Suppressor macrophage treated with lipopolysaccharide for 1 hour (primary cell): ENCODE data around the gene ZC2HC1C.
"Not testable (repeated sequence)": the region's sequence is repeated elsewhere in the genome, so short reads cannot be mapped to it uniquely, and the experiment has no call there.

ENCODE experiments used
- DNase-seq, 3 donors: peaks; one replicate each; pipeline ENCODE4 v3.0.0-alpha.2; 2020 to 2022

The ZC2HC1C gene

DNA sequence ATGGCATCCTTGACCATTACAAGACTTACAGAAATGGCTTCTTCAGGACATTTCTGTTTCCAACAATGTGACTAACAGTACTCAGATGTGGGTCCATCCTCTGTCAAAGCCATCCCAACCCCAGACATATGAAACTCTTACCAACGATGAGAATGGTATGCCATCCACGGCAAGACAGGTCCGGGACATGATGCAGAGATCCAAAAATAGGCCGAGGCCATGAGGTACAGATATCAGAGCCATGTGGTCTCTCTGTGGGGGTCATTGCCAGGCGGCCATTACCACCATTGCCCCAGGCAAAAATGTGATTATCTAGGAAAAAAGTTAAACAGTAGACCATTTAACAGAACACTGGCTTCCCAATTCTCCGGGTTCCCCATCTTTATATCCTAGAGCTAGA, 27.5 kb downstream of the ZC2HC1C start:
- no peak for DNase-seq

DNA sequence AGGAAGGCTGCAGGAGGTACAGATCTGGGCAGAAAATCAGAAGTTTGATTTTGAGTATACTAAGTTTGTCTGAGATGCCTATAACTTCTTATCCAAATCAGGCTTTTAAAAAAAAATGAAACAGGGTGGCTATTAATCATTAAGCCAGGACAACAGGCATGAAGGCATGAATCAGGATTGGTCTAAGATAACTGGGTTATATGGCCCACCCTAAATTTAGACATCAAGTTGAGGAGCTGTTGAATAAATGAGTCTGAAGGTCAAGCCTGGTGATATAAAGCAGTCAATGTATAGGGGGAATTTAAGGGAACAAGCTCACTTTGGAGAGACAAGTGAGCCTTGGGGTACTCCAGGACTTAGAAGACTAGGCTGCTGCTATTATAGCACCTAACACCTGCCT, 28.8 kb downstream of the ZC2HC1C start:
- no peak for DNase-seq

GRCh38 chr14:75098682-75099081, 29.2 kb downstream of the ZC2HC1C start:
- no peak for DNase-seq

- DNase-seq, result no peak
These were observed 32.0 kb downstream of the ZC2HC1C start for GRCh38 chr14:75101491-75101890.

GRCh38 chr14:75107186-75107585, 37.7 kb downstream of the ZC2HC1C start:
- no peak for DNase-seq

DNA sequence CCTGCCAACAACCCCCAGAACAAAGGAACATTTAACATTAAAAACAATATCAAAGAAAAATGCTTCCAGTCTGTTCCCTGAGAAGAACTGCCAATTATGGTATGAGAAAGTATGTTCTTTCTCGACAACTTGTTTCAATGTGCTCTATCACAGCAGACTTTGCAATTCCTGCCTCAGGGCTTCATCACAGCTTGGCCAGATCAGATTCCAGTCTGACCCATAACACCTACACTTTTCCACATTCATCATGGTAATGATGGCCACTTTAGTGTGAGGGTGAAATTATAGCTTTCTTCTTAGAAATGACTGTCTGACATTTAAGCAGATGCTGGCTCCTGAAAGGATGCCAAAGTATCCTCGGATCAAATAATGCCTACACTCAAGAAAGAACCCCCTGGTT, 40.4 kb downstream of the ZC2HC1C start:
- DNase-seq, result no peak

GRCh38 chr14:75113932-75114539, 44.6 kb downstream of the ZC2HC1C start:
- no peak for DNase-seq

- no peak for DNase-seq
These were observed 49.6 kb downstream of the ZC2HC1C start for GRCh38 chr14:75119056-75119455.

GRCh38 chr14:75120541-75121291, 51.3 kb downstream of the ZC2HC1C start:
- DNase-seq, result peak; percentile 28 to 68 (median 59)

DNA sequence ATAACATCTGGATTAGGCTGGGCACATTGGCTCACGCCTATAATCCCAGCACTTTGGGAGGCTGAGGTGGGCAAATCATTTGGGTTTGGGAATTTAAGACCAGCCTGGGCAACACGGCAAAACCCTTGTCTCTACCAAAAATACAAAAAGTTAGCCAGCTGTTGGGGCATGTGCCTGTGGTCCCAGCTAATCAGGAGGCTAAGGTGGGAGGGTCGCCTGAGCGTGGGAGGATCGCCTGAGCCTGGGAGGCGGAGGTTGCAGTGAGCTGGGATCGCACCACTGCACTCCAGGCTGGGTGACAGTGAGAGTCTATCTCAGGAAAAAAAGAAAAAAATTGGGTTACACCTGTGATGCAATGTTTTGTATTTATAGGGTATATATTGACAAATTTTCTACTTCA, 52.1 kb downstream of the ZC2HC1C start:
- no peak for DNase-seq

GRCh38 chr14:75123991-75124390, 54.5 kb downstream of the ZC2HC1C start:
- peak; percentile 62 to 79 (median 74) for DNase-seq

DNA sequence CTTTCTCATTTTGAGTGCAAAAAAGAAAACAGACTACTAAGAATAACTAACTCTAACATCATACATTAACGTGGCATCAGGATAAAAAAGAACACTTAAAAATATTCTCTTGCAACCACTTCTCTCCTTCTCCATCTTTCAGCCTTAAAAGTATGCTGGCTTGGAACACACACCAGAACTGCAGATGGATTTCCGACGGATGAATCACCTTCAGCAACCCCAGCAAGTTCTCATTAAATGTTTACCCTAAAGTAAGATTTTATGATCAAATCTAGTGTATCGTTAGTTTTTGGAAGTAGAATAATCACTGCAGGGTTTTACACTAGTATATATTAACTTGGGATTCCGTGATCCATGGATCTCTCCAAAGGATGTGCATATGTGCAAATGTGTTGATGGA, 56.2 kb downstream of the ZC2HC1C start:
- peak in 1 of 3 donors; percentile 45 for DNase-seq

GRCh38 chr14:75126121-75126544, 56.7 kb downstream of the ZC2HC1C start:
- peak; percentile 55 to 67 (median 62) for DNase-seq

- peak; percentile 87 to 92 (median 88) for DNase-seq
These were observed 57.4 kb downstream of the ZC2HC1C start, which contains the start of gene NEK9 for GRCh38 chr14:75126679-75127473. Gene NEK9, minus strand, starts transcription at chr14:75127048. Its CDS starts 127 bp downstream, at chr14:75126921.

DNA sequence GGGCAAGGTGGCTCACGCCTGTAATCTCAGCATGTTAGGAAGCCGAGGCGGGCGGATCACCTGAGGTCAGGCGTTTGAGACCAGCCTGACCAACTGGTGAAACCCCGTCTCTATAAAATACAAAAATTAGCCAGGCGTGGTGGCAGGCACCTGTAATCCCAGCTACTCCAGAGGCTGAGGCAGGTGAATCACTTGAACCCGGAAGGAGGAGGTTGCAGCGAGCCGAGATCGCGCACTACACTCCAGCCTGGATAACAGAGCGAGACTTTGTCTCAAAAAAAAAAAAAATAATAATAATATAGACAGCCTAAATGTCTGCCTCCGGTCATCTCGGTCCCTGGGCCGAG, 58.0 kb downstream of the ZC2HC1C start:
- not testable (repeated sequence) for DNase-seq

GRCh38 chr14:75127903-75128595, 58.6 kb downstream of the ZC2HC1C start:
- no peak for DNase-seq

DNA sequence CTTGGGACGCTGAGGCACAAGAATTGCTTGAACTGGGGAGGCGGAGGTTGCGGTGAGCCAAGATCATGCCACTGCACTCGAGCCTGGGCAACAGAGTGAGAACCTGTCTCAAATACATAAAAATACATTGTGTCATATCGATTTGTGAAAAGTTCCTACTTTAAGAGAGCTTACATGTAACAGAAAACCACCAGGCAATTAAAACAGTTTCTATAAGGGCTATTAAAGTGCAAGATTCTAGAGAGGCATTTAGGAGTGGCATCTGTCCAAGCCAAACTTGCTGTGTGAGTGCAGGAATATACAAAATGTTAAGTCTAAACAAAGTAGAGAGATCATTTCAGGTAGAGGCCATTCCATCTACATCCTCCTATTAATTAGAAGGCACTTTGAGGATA, 59.2 kb downstream of the ZC2HC1C start:
- DNase-seq, result no peak
